Left ventricle myocardium inferior (tissue), 1 donor: ENCODE data around the gene HDDC3. TPM values are rescaled to one million over a fixed set of nuclear protein-coding genes. Genes with fewer than 3 reads are reported as not detected.

ENCODE experiments used
- DNase-seq: peaks from one replicate; pipeline ENCODE4 v3.0.0-alpha.2; 2020
- H3K27ac ChIP-seq: fragments of 200-600 bp; replicated peaks from 2 replicates; pipeline ENCODE4 v1.8.0; 2021
- H3K27me3 ChIP-seq: fragments of 200-600 bp; 2 replicates; pipeline ENCODE4 v1.8.0; 2021; ENCODE audit warnings: low read depth
- H3K36me3 ChIP-seq: fragments of 200-600 bp; 2 replicates; pipeline ENCODE4 v1.8.0; 2021
- H3K4me1 ChIP-seq: fragments of 200-600 bp; 2 replicates; pipeline ENCODE4 v1.8.0; 2021
- H3K4me3 ChIP-seq: fragments of 200-600 bp; 2 replicates; pipeline ENCODE4 v1.8.0; 2021; ENCODE audit warnings: mild to moderate bottlenecking, moderate library complexity
- H3K9me3 ChIP-seq: fragments of 200-600 bp; replicated peaks from 2 replicates; pipeline ENCODE4 v1.8.0; 2021
- CTCF ChIP-seq: fragments of 200-600 bp; IDR thresholded peaks from 2 replicates; pipeline ENCODE4 v1.8.0; 2021; ENCODE audit warnings: antibody characterized with exemption, mild to moderate bottlenecking, borderline replicate concordance
- intact Hi-C: fragments of 100-400 bp; cut with micrococcal nuclease; formaldehyde crosslinking; loops from one replicate; pipeline ENCODE4 v1.11.0; 2022
- total RNA-seq: library from RNA; stranded (reverse); fragmentation: NEBNext Ultra II Directional; extraction: Animal tissue kit (Norgen Biotek cat#: 25700); gene quantifications from one replicate; pipeline ENCODE4 v1.2.1, GENCODE V29; 2021
- donor health status: DM: no; HTN: yes; CAD: no; lungs with severe emphysema.

Gene HDDC3
- total RNA-seq, 1 donor from 2014 or later, result 12.7 TPM

- Histone ChIP-seq H3K36me3 (peaks cover 69% of the 10 kb centered on the region), H3K9me3 (no peaks in the 10 kb centered on the region), H3K27me3 (no peaks in the 10 kb centered on the region), H3K4me3 (no peak overlapping the region), H3K4me1 (peaks cover 36% of the 10 kb centered on the region), H3K27ac (no peak overlapping the region)
- intact Hi-C loops, result loop anchor here (5.0 kb wide), 1 partner anchor 242 kb away; no protein-coding TSS in a partner anchor
- DNase-seq, result no peak
- TF ChIP-seq CTCF, result no peak
Observed at GRCh38 chr15:90889313-90889730, 43.0 kb downstream of the HDDC3 start.

- intact Hi-C loops, result loop anchor here (5.0 kb wide), 1 partner anchor 240 kb away; no protein-coding TSS in a partner anchor
- DNase-seq, result no peak
- H3K9me3 ChIP-seq, result no peaks in the 10 kb centered on the region
- no peaks in the 10 kb centered on the region for H3K27me3 ChIP-seq
- peaks cover 52% of the 10 kb centered on the region for H3K36me3 ChIP-seq
- peak overlapping the region; percentile 81 for H3K4me3 ChIP-seq
- peaks cover 58% of the 10 kb centered on the region for H3K4me1 ChIP-seq
- no peak for TF ChIP-seq CTCF
- H3K27ac ChIP-seq, result peak overlapping the region; percentile 98
Observed at GRCh38 chr15:90887037-90887481, 45.3 kb downstream of the HDDC3 start.

GRCh38 chr15:90886291-90886614 lies 46.1 kb downstream of the HDDC3 start:
- Histone ChIP-seq H3K4me3 (peak overlapping the region; percentile 81), H3K9me3 (no peaks in the 10 kb centered on the region), H3K4me1 (peaks cover 60% of the 10 kb centered on the region), H3K27me3 (no peaks in the 10 kb centered on the region), H3K36me3 (peaks cover 51% of the 10 kb centered on the region), H3K27ac (peak overlapping the region; percentile 98)
- no peak for TF ChIP-seq CTCF
- no peak for DNase-seq
- intact Hi-C loops, result loop anchor here (5.0 kb wide), 1 partner anchor 239 kb away; no protein-coding TSS in a partner anchor

DNA sequence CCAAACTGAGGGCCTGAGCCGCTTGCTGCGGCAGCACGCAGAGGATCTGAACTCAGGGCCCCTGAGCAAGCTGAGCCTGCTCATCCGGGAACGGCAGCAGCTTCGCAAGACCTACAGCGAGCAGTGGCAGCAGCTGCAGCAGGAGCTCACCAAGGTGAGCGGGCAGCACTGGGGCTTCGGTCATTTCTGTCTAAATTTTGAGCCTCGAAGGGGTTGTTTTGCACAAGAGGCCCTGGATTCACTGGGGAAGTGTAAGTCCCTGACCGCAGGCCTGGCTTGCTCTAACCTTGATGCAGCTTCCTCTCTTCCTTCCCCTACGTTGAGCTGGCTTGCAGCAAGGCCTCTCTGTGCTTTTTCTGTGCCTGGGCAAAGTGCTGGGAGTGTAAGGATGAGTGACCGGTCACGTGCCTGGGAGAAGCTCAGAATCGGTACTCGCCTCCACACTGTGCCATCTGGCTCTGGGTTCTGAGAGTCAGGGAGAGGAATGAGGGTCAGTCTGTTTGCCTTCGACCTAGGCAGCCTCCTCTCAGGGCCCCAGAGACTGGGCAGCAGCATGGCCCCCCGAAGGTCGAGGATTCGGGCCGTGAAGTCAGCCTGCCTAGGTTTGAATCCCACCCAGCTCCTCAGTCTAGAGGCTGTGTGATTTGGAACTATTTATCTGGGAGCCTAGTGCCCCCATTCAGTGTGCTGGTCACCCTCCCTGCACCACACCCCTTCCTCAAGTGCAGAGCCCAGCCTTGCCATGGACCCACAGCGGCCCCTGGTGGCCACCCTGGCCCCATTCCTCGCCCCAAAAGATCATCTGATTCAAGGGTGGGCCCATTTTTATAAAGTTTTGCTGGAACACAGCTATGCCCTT lies 46.7 kb downstream of the HDDC3 start:
- intact Hi-C loops, result loop anchor here (5.0 kb wide), 1 partner anchor 238 kb away; no protein-coding TSS in a partner anchor
- Histone ChIP-seq H3K27ac (peak overlapping the region; percentile 98), H3K36me3 (peaks cover 51% of the 10 kb centered on the region), H3K4me1 (peaks cover 60% of the 10 kb centered on the region), H3K9me3 (no peaks in the 10 kb centered on the region), H3K4me3 (peak overlapping the region; percentile 81), H3K27me3 (no peaks in the 10 kb centered on the region)
- peak; percentile 83 for DNase-seq
- TF ChIP-seq CTCF, result peak; percentile 99

GRCh38 chr15:90884719-90885431 lies 47.5 kb downstream of the HDDC3 start:
- Histone ChIP-seq H3K4me1 (peaks cover 60% of the 10 kb centered on the region), H3K27ac (peak overlapping the region; percentile 98), H3K4me3 (peak overlapping the region; percentile 81), H3K9me3 (no peaks in the 10 kb centered on the region), H3K36me3 (peaks cover 51% of the 10 kb centered on the region), H3K27me3 (no peaks in the 10 kb centered on the region)
- no peak for TF ChIP-seq CTCF
- intact Hi-C loops, result loop anchor here (5.0 kb wide), 1 partner anchor 238 kb away; no protein-coding TSS in a partner anchor
- no peak for DNase-seq
